Endodermal cell (in vitro differentiated cells): ENCODE measurements around the gene ZNF407. TPM values are rescaled to one million over a fixed set of nuclear protein-coding genes. Genes with fewer than 3 reads are reported as not detected.

Experiments
- DNase-seq: peaks from one replicate; pipeline ENCODE4 v3.0.0-alpha.2; 2017
- H3K27ac ChIP-seq: 2 replicates; pipeline ENCODE4 v1.5.1; 2013; ENCODE audit warnings: mild to moderate bottlenecking, low read depth, low read length, moderate library complexity
- H3K27me3 ChIP-seq: 2 replicates; pipeline ENCODE4 v1.6.1; 2013; ENCODE audit warnings: mild to moderate bottlenecking, low read length, moderate library complexity; ENCODE audit not compliant: insufficient read depth, control insufficient read depth, poor library complexity, severe bottlenecking
- H3K36me3 ChIP-seq: 2 replicates; pipeline ENCODE4 v1.7.0; 2013; ENCODE audit warnings: mild to moderate bottlenecking, low read length, moderate library complexity; ENCODE audit not compliant: control insufficient read depth, insufficient read depth
- H3K4me1 ChIP-seq: one replicate; pipeline ENCODE4 v1.7.0; 2013; ENCODE audit warnings: low read length; ENCODE audit not compliant: control insufficient read depth, insufficient read depth
- H3K4me3 ChIP-seq: 2 replicates; pipeline ENCODE4 v1.5.1; 2013; ENCODE audit warnings: mild to moderate bottlenecking, low read length, moderate library complexity
- H3K9ac ChIP-seq: 2 replicates; pipeline ENCODE4 v1.6.1; 2013; ENCODE audit warnings: mild to moderate bottlenecking, low read length, moderate library complexity; ENCODE audit not compliant: poor library complexity, severe bottlenecking; ENCODE audit errors: extremely low read depth
- H3K9me3 ChIP-seq: 2 replicates; pipeline ENCODE4 v1.6.1; 2013; ENCODE audit warnings: mild to moderate bottlenecking, low read length, moderate library complexity; ENCODE audit not compliant: control insufficient read depth
- H3K27ac Mint-ChIP-seq: 2 replicates; pipeline ENCODE4 v1.8.0; 2020; ENCODE audit warnings: mixed read lengths
- H3K27me3 Mint-ChIP-seq: 2 replicates; pipeline ENCODE4 v1.8.0; 2021; ENCODE audit warnings: mild to moderate bottlenecking, mixed read lengths; ENCODE audit not compliant: insufficient read depth
- H3K36me3 Mint-ChIP-seq: 2 replicates; pipeline ENCODE4 v1.8.0; 2020; ENCODE audit warnings: low read depth, mixed read lengths
- H3K4me1 Mint-ChIP-seq: 2 replicates; pipeline ENCODE4 v1.8.0; 2020; ENCODE audit warnings: mixed read lengths
- H3K4me3 Mint-ChIP-seq: 2 replicates; pipeline ENCODE4 v1.8.0; 2020; ENCODE audit warnings: mild to moderate bottlenecking, moderate library complexity, mixed read lengths
- H3K9me3 Mint-ChIP-seq: 2 replicates; pipeline ENCODE4 v1.8.0; 2020; ENCODE audit warnings: mild to moderate bottlenecking, mixed read lengths
- CTCF ChIP-seq: fragments of 200-600 bp; sonication (generic); conservative IDR thresholded peaks from 2 replicates; pipeline ENCODE4 v1.5.0; 2021; ENCODE audit warnings: antibody characterized with exemption, mild to moderate bottlenecking
- WGBS, 2 experiments: methylation state at CpG; one replicate each; pipeline versions ENCODE4 v1.1.5 to v1.1.7; 2013; ENCODE audit warnings: missing lambda C conversion rate in 2 of 2, mixed read lengths in 1 of 2; ENCODE audit not compliant: insufficient coverage in 1 of 2, insufficient read length in 1 of 2; 5-methylcytosine and 5-hydroxymethylcytosine counted together
- total RNA-seq, 2 donors: library from RNA; stranded (reverse); fragmentation: NEBNext Ultra II Directional in 1 of 2; extraction: Animal tissue kit (Norgen Biotek cat#: 25700) in 1 of 2; gene quantifications; 2 replicates in 1 of 2; 3 replicates in 1 of 2; pipeline ENCODE4 v1.2.1, GENCODE V29; 2021

ZNF407 gene
- total RNA-seq, 2 donors from 2014 or later: 7.6 to 13.1 TPM

DNA sequence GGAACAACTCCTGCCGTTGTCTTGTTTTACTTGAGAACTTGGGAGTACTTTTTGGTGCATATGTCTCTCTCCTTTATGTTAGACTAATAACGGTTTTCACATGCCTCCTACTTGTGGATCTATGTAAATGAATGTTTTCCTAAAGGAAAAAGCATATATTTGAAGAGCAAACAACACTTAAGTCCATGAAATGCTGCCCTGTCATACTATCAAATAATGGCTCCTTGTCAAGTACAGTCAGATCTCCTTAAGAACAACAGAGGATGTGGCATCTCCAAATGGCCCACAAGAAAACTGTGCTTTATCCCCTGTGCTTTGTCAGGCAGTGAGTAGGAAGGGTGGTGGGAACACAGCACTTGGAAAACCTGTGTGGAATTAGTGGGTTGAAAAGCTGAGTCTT, 413.0 kb downstream of the ZNF407 start:
- Histone ChIP-seq H3K9ac (no peak overlapping the region), H3K36me3 (no peaks in the 10 kb centered on the region), H3K27ac (no peak overlapping the region), H3K27me3 (no peaks in the 10 kb centered on the region), H3K9me3 (no peaks in the 10 kb centered on the region), H3K4me3 (no peak overlapping the region), H3K4me1 (peaks cover 9% of the 10 kb centered on the region)
- no peak overlapping the region for H3K27ac Mint-ChIP-seq
- peaks cover 20% of the 10 kb centered on the region for H3K4me1 Mint-ChIP-seq
- H3K4me3 Mint-ChIP-seq: no peak overlapping the region
- H3K27me3 Mint-ChIP-seq: no peaks in the 10 kb centered on the region
- peaks cover 2% of the 10 kb centered on the region for H3K9me3 Mint-ChIP-seq
- 87 to 100% methylated on average over 1 to 2 of the region's 2 CpGs for WGBS, 2 experiments
- no peak for DNase-seq
- H3K36me3 Mint-ChIP-seq: peaks cover 5% of the 10 kb centered on the region
- TF ChIP-seq CTCF: no peak

GRCh38 chr18:75016025-75016717, 418.5 kb downstream of the ZNF407 start:
- Mint-ChIP-seq H3K4me1 (peaks cover 17% of the 10 kb centered on the region), H3K27me3 (no peaks in the 10 kb centered on the region), H3K4me3 (no peak overlapping the region), H3K36me3 (no peaks in the 10 kb centered on the region), H3K27ac (no peak overlapping the region), H3K9me3 (no peaks in the 10 kb centered on the region)
- peaks cover 9% of the 10 kb centered on the region for H3K4me1 ChIP-seq
- no peak for DNase-seq
- no peak overlapping the region for H3K9ac ChIP-seq
- no peak overlapping the region for H3K4me3 ChIP-seq
- no peaks in the 10 kb centered on the region for H3K36me3 ChIP-seq
- no peak for TF ChIP-seq CTCF
- H3K9me3 ChIP-seq: no peaks in the 10 kb centered on the region
- no peak overlapping the region for H3K27ac ChIP-seq
- H3K27me3 ChIP-seq: no peaks in the 10 kb centered on the region
- WGBS, 2 experiments: 94 to 100% methylated on average over 6 to 7 of the region's 7 CpGs

DNA sequence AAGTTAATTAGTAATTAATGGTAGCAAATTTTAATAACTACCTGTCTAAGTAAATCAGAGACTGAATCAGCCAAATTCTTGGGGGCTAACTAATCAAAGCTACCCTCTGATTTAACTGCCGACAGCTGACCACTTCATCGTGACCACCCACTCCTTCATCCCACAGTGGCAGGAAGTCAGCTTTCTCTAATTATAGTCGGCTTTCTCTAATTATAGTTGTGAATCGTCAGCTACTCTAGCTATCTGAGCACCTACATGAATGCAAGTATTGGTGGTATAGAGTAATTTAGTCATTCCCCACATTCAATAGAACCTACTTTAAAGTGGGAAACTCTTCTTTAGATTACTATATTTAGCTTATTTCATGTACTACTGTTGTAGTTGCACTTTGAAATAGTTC, 425.8 kb downstream of the ZNF407 start:
- H3K27ac ChIP-seq: no peak overlapping the region
- no peak overlapping the region for H3K4me3 ChIP-seq
- H3K9me3 ChIP-seq: peaks cover 6% of the 10 kb centered on the region
- no peaks in the 10 kb centered on the region for H3K36me3 ChIP-seq
- Mint-ChIP-seq H3K27ac (peak overlapping the region; percentile 48), H3K27me3 (no peaks in the 10 kb centered on the region), H3K9me3 (no peaks in the 10 kb centered on the region), H3K4me3 (no peak overlapping the region), H3K4me1 (peaks cover 17% of the 10 kb centered on the region), H3K36me3 (peaks cover 8% of the 10 kb centered on the region)
- TF ChIP-seq CTCF: no peak
- DNase-seq: no peak
- no peaks in the 10 kb centered on the region for H3K27me3 ChIP-seq
- 97 to 100% methylated on average over 1 to 3 of the region's 4 CpGs for WGBS, 2 experiments
- no peak overlapping the region for H3K9ac ChIP-seq
- peaks cover 9% of the 10 kb centered on the region for H3K4me1 ChIP-seq
